GM12878 (cell line): ENCODE results near the gene YDJC. TPM values are rescaled to one million over a fixed set of nuclear protein-coding genes. Genes with fewer than 3 reads are reported as not detected.

ENCODE experiments used
- BHLHE40 ChIP-seq, 2 experiments: fragments of 450-650 bp in 1 of 2; IDR thresholded peaks; 2 replicates each; pipeline ENCODE4 v1.6.1; 2011 to 2017; ENCODE audit warnings: low read depth in 2 of 2, borderline replicate concordance in 1 of 2, improper control_type of control experiment in 1 of 2, low read length in 1 of 2, mild to moderate bottlenecking in 1 of 2
- EGR1 ChIP-seq, 2 experiments: IDR thresholded peaks; 1 replicate in 1 of 2; 2 replicates in 1 of 2; pipeline ENCODE4 v1.6.1; 2011 to 2012; ENCODE audit warnings: low read depth in 2 of 2, low read length in 2 of 2, borderline replicate concordance in 1 of 2, mild to moderate bottlenecking in 1 of 2, moderate library complexity in 1 of 2
- IRF3 ChIP-seq: fragments of 450-650 bp; IDR thresholded peaks from 2 replicates; pipeline ENCODE4 v1.6.1; 2014; ENCODE audit warnings: mild to moderate bottlenecking
- JUND ChIP-seq: IDR thresholded peaks from 2 replicates; pipeline ENCODE4 v1.6.1; 2012; ENCODE audit warnings: low read depth, mild to moderate bottlenecking, low read length, improper control_type of control experiment, moderate library complexity
- KAT2A ChIP-seq: conservative IDR thresholded peaks from 2 replicates; pipeline ENCODE4 v1.6.1; 2011; ENCODE audit warnings: low read depth, low read length; ENCODE audit not compliant: control insufficient read depth
- MTA3 ChIP-seq: IDR thresholded peaks from 2 replicates; pipeline ENCODE4 v1.6.1; 2012; ENCODE audit warnings: low read length, inconsistent platforms, borderline replicate concordance
- MXI1 ChIP-seq: fragments of 150-350 bp; IDR thresholded peaks from 2 replicates; pipeline ENCODE4 v1.6.1; 2011; ENCODE audit warnings: low read depth, mild to moderate bottlenecking, inconsistent platforms, low read length, improper control_type of control experiment
- NR2F1 ChIP-seq: fragments of 450-650 bp; conservative IDR thresholded peaks from 2 replicates; pipeline ENCODE4 v1.6.1; 2017; ENCODE audit warnings: mild to moderate bottlenecking
- TARDBP ChIP-seq: IDR thresholded peaks from 2 replicates; pipeline ENCODE4 v1.6.1; 2016; ENCODE audit warnings: borderline replicate concordance
- ZNF207 ChIP-seq: fragments of 450-650 bp; IDR thresholded peaks from 2 replicates; pipeline ENCODE4 v1.6.1; 2014; ENCODE audit warnings: antibody characterized with exemption, mild to moderate bottlenecking, borderline replicate concordance
- ZNF687 ChIP-seq: fragments of 450-650 bp; IDR thresholded peaks from 2 replicates; pipeline ENCODE4 v1.6.1; 2017; ENCODE audit warnings: mild to moderate bottlenecking, moderate library complexity
- polyA plus RNA-seq, 11 experiments: library from polyadenylated mRNA; depleted of rRNA in 4 of 11; unstranded in 6 of 11; stranded (reverse) in 5 of 11; fragments of >200 nt; fragmentation: Nextera tagmentation in 4 of 11; fragmentation: Illumina TruSeq in 1 of 11; extraction: Ambion mirVana in 4 of 11; extraction: Trizol in 1 of 11; gene quantifications; 1 replicate in 1 of 11; 2 replicates in 10 of 11; pipeline versions ENCODE4 v1.2.1 to v1.2.3, GENCODE V29; 2011 to 2016; ENCODE audit warnings: inconsistent platforms in 2 of 11, missing spikeins in 2 of 11, low read depth in 1 of 11
- total RNA-seq, 4 experiments: library from RNA; depleted of rRNA in 3 of 4; stranded (reverse); fragments of >200 nt in 3 of 4; fragmentation: Illumina TruSeq in 1 of 4; extraction: Trizol in 1 of 4; gene quantifications; 2 replicates each; pipeline versions ENCODE4 v1.2.1 to v1.2.3, GENCODE V29; 2013 to 2021
- TF ChIP-seq, protein P1 (sequence below): IDR thresholded peaks from 2 replicates; pipeline ENCODE4 v1.6.1; 2011; ENCODE audit warnings: borderline replicate concordance, low read depth, mild to moderate bottlenecking, moderate library complexity, mixed read lengths, low read length; ENCODE audit not compliant: insufficient read depth; ENCODE audit errors: extremely low read length
- TF ChIP-seq, protein P2 (sequence below), 3 experiments: IDR thresholded peaks in 2 of 3; conservative IDR thresholded peaks in 1 of 3; 2 replicates each; pipeline ENCODE4 v1.5.1; 2011; ENCODE audit warnings: low read depth in 3 of 3, low read length in 3 of 3, mild to moderate bottlenecking in 3 of 3, control low read depth in 2 of 3, moderate library complexity in 2 of 3, inconsistent platforms in 1 of 3, mixed read lengths in 1 of 3; ENCODE audit not compliant: control insufficient read depth in 2 of 3, insufficient read depth in 1 of 3; ENCODE audit errors: extremely low read depth in 1 of 3
- TF ChIP-seq, protein P3 (sequence below): IDR thresholded peaks from 2 replicates; pipeline ENCODE4 v1.6.1; 2012; ENCODE audit warnings: low read depth, low read length, improper control_type of control experiment

The YDJC gene
- total and polyA plus RNA-seq, 10 of the 15 experiments (the other 5 are each of a cell fraction or from before 2014, with no cell fraction given): 1.00 to 77.6 (median 38.4) TPM

DNA sequence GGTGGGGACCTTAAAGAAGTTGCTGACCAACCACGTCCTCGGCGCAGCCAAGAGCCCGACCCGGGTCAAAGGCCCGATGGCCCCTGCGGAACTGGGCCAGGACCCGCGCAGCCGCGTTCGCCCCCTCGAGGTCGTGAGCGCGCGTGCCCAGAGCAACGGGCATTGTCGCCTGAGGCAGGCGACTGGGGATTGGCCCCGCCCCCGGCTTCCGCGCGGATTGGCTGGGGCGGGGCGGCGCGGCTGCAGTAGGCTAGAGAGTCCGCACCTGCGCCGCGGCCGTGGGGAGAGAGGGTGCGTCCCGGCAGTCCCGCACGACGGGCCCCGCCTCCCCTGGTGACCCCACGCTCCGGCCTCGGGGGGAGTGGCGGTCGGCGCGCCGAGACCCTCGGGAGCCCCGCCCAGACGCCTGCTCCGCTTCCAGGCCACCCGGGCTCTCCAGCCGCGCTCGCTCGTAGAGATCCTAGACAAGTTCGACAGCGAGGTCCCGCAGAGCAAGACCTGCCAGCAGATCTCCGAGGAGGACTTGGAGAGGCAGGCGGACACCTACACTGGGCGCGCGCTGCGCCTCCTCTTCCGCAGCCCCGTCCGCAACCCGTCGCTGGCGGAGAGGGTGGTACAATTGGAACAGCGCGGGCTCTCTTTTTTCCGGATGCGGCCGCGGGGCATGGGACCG lies 27.7 kb upstream of the YDJC start (continued):
- 0 out of 3 replicates have a peak, but pooled peaks of 1 of the 2 experiments have one; percentile 26 for TF ChIP-seq EGR1 (IDR thresholded peaks at IDR 0.05; ENCODE audit: borderline replicate concordance in 1 of 2, low read depth in 2 of 2, low read length in 2 of 2)
- TF ChIP-seq ZNF207: 0 out of 2 replicates have a peak, but pooled peaks have one; percentile 47
- TF ChIP-seq ZNF687: peak; percentile 83
- TF ChIP-seq MTA3: peak; percentile 43; the same call in 1 of the 2 replicates
- no peak for TF ChIP-seq KAT2A
- TF ChIP-seq TARDBP: no peak
- TF ChIP-seq, protein P1, sequence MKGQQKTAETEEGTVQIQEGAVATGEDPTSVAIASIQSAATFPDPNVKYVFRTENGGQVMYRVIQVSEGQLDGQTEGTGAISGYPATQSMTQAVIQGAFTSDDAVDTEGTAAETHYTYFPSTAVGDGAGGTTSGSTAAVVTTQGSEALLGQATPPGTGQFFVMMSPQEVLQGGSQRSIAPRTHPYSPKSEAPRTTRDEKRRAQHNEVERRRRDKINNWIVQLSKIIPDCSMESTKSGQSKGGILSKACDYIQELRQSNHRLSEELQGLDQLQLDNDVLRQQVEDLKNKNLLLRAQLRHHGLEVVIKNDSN: no peak
- TF ChIP-seq MXI1: peak; percentile 64; the same call in 1 of the 2 replicates
- TF ChIP-seq NR2F1: peak; percentile 58; the same call in 1 of the 2 replicates
- TF ChIP-seq JUND: no peak
- peak; percentile 83 to 91 for TF ChIP-seq BHLHE40 (IDR thresholded peaks at IDR 0.05; ENCODE audit: borderline replicate concordance in 1 of 2, low read depth in 2 of 2, low read length in 1 of 2)
- TF ChIP-seq, protein P2, sequence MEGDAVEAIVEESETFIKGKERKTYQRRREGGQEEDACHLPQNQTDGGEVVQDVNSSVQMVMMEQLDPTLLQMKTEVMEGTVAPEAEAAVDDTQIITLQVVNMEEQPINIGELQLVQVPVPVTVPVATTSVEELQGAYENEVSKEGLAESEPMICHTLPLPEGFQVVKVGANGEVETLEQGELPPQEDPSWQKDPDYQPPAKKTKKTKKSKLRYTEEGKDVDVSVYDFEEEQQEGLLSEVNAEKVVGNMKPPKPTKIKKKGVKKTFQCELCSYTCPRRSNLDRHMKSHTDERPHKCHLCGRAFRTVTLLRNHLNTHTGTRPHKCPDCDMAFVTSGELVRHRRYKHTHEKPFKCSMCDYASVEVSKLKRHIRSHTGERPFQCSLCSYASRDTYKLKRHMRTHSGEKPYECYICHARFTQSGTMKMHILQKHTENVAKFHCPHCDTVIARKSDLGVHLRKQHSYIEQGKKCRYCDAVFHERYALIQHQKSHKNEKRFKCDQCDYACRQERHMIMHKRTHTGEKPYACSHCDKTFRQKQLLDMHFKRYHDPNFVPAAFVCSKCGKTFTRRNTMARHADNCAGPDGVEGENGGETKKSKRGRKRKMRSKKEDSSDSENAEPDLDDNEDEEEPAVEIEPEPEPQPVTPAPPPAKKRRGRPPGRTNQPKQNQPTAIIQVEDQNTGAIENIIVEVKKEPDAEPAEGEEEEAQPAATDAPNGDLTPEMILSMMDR (IDR thresholded peaks at IDR 0.05 in 2 of 3, conservative IDR thresholded peaks at IDR 0.05 in 1 of 3; ENCODE audit: control insufficient read depth in 2 of 3, extremely low read depth in 1 of 3, insufficient read depth in 1 of 3, low read depth in 3 of 3, low read length in 3 of 3): peak in 2 of 3 experiments; percentile 21 to 44; a peak in 3 of 6 replicates
- no peak for TF ChIP-seq IRF3
- TF ChIP-seq, protein P3, sequence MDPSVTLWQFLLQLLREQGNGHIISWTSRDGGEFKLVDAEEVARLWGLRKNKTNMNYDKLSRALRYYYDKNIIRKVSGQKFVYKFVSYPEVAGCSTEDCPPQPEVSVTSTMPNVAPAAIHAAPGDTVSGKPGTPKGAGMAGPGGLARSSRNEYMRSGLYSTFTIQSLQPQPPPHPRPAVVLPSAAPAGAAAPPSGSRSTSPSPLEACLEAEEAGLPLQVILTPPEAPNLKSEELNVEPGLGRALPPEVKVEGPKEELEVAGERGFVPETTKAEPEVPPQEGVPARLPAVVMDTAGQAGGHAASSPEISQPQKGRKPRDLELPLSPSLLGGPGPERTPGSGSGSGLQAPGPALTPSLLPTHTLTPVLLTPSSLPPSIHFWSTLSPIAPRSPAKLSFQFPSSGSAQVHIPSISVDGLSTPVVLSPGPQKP: 0 out of 2 replicates have a peak, but pooled peaks have one; percentile 40
